HFF-Myc (cell line): ENCODE measurements around the gene PHF23.
A peak's percentile ranks its signal among the peaks of the same experiment; 100 is the strongest.

Experiments used
- DNase-seq: peaks from one replicate; pipeline ENCODE4 v3.0.0-alpha.2; 2011; ENCODE audit warnings: low read depth; ENCODE audit errors: extremely low read depth
- H3K4me3 ChIP-seq: replicated peaks from 2 replicates; pipeline ENCODE4 v1.5.1; 2011; ENCODE audit warnings: low read depth, mild to moderate bottlenecking, control low read depth, low read length
- CTCF ChIP-seq: IDR thresholded peaks from 2 replicates; pipeline ENCODE4 v1.5.1; 2012; ENCODE audit warnings: mild to moderate bottlenecking, low read depth, low read length, control low read depth; ENCODE audit errors: missing control alignments

Gene PHF23

GRCh38 chr17:7241783-7242716 is 2.8 kb upstream of the PHF23 start, which contains the start of gene GABARAP:
Gene GABARAP, minus strand, starts transcription at chr17:7242449. Its CDS starts 119 bp downstream, at chr17:7242330.
- TF ChIP-seq CTCF = no peak
- DNase-seq = no peak

GRCh38 chr17:7241090-7241733 is 2.0 kb upstream of the PHF23 start:
- TF ChIP-seq CTCF = no peak
- peak overlapping the region; percentile 59 for H3K4me3 ChIP-seq
- no peak for DNase-seq

More at GRCh38 chr17:7241783-7242716, 2.8 kb upstream of the PHF23 start, which contains the start of gene GABARAP:
- peak within 1 kb of the TSS; percentile 59 for H3K4me3 ChIP-seq

- no peak for TF ChIP-seq CTCF
- H3K4me3 ChIP-seq = peak overlapping the region; percentile 59
Measured at GRCh38 chr17:7240375-7240774, 1.1 kb upstream of the PHF23 start.

GRCh38 chr17:7238420-7239090 is 702 bp downstream of the PHF23 start:
- DNase-seq = no peak
- H3K4me3 ChIP-seq = peak overlapping the region; percentile 98
- TF ChIP-seq CTCF = no peak

More at GRCh38 chr17:7240375-7240774, 1.1 kb upstream of the PHF23 start:
- no peak for DNase-seq

- H3K4me3 ChIP-seq = peak overlapping the region; percentile 98
- TF ChIP-seq CTCF = no peak
- no peak for DNase-seq
Measured at GRCh38 chr17:7237761-7238419, 1.4 kb downstream of the PHF23 start.

- no peak for DNase-seq
- H3K4me3 ChIP-seq = peak overlapping the region; percentile 98
- TF ChIP-seq CTCF = no peak
Measured at GRCh38 chr17:7237266-7237760, 1.9 kb downstream of the PHF23 start.
